ENCODE data around the gene ATP6V0D1.
"Not testable (repeated sequence)": the region's sequence is repeated elsewhere in the genome, so short reads cannot be mapped to it uniquely, and the experiment has no call there.

The ATP6V0D1 gene

GRCh38 chr16:67480833-67481560 lies at the start of gene ATP6V0D1:
ATP6V0D1 (minus strand) TSS chr16:67481157; CDS start chr16:67481086, 71 bp downstream.
- DNase-seq (ENCODE audit: low read depth) = peak; percentile 97

- peak; percentile 86 for DNase-seq (ENCODE audit: low read depth)
Measured at GRCh38 chr16:67530013-67530939, 49.3 kb upstream of the ATP6V0D1 start.

- no peak for DNase-seq (ENCODE audit: low read depth)
Measured at GRCh38 chr16:67529582-67530012, 48.6 kb upstream of the ATP6V0D1 start.

DNA sequence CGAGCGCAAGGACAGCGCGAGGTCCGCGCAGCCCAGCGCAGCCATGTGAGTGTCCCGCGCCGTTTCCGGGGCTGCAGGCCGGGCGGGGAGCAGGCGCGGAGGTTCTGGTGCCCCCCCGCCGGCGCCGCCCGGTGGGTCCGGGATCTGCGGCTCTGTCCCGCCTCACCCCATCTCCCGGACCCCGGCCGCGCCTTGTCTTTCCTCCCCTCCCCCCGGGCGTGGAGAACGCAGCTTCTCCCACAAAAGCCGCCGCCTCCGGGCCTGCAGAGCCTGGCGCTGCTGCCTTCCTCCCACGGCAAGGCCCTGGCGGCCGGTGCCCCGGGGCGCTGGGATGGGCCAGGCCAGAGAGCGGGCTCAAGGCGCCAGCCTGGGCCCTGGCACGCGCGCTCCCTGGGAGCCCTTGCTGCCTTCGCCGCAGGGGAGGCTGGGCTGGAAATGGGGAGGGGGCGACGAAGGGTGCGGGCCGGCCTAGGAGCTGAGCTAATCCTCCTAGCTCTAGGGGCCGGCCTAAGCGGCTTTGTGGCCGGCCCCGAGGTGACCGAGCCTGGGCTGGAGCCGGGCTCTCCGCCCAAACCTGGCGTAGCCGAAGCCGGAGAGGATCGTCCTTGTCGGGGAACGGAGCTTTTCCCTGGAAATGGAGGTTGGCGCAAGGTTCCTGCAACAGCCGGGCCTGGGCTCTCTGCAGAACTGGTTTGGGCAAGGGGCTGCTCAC lies 48.1 kb upstream of the ATP6V0D1 start:
- peak; percentile 57 for DNase-seq (ENCODE audit: low read depth)

DNA sequence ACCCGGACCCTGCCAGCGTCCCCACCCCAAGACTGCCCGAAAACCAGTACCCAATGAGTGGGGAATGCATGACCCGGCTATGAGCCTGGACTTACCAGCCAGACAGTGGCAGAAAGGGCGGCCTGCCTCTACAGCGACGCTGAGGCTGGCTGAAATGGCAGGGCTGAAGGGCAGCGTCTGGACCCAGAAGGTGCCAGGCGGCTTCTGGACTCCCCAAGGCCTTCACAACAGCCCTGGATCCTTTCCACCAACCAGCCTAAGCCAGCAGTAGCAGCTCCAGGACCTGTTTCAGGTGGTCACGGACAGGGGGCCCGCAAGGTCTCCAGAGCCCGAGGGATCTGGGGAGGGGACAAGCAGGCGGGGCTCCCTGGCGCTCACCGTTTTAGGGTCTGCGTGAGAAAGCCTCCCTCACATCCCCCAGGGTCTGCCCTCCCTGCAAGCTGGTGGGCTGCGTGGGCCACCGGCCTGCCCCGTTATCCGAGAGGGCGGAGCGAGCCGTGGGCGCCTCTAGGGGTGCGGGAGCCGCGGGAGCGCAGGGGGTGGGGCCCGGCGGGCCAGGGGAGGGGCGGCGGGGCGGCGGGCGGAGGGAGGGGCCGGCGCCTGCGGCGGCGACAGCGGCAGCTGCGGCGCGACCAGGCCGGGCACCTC lies 47.4 kb upstream of the ATP6V0D1 start, which contains the start of gene RIPOR1:
RIPOR1 (plus strand) TSS at position 608 of the 648 bp plus-strand sequence. CDS start 9,618 bp downstream, outside the sequence.
- DNase-seq (ENCODE audit: low read depth) = peak; percentile 59

GRCh38 chr16:67526149-67526791 lies 45.3 kb upstream of the ATP6V0D1 start:
- DNase-seq (ENCODE audit: low read depth) = no peak

DNA sequence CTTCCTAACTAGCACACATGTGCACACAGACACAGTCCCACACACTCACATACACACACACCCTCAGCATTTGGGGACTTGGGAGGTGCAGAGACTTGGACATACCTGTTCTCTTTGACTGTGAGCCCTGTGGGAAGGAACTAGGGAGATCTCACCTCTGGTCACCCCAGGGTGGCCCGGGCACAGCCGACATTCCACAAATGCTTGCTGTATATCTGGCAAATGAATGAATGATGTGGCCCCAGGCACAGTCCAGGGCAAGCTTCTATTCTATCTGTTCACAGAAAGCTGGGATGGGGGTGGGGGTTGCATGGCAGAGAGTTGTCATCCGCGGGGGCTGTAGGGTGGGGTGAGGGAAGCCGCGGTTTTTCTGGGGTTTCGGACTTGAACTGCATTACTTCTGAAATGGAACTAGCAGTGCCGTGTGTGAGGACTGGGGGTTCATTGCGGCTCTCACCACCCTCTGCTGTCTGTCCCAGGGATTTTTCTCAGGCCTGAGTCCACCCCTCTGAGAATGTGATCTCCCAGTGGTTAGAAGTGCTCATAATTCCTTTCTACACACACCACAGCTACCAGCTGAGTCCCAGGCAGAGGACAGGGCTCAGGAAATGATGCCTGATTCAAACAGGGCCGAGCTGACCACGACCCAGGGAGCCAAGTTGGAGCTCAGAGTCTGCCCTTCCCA lies 44.4 kb upstream of the ATP6V0D1 start:
- peak; percentile 65 for DNase-seq (ENCODE audit: low read depth)

- peak; percentile 96 for DNase-seq (ENCODE audit: low read depth)
Measured at GRCh38 chr16:67521095-67521804, 40.3 kb upstream of the ATP6V0D1 start.

GRCh38 chr16:67519242-67519641 lies 38.3 kb upstream of the ATP6V0D1 start:
- DNase-seq (ENCODE audit: low read depth) = no peak

DNA sequence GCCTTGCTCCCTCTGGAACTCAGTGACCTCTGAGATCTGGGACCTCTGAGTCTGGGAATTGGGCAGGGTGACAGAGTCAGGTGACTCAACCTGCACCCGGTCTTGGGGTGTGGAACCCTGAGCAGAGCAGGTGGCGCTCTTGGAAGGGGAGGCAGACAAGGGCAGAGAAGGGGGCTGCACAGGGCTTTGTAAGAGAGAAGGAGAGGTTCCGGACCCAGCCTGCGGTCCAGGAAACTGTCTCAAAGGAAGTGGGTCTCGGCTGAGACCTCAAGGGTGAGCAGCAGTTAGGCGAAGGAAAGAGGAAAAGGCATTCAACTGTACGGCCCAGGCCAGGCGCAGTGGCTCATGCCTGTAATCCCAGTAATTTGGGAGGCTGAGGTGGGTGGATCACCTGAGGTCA lies 37.7 kb upstream of the ATP6V0D1 start:
- no peak for DNase-seq (ENCODE audit: low read depth)

GRCh38 chr16:67517661-67518423 lies 36.9 kb upstream of the ATP6V0D1 start:
- DNase-seq (ENCODE audit: low read depth) = no peak

DNA sequence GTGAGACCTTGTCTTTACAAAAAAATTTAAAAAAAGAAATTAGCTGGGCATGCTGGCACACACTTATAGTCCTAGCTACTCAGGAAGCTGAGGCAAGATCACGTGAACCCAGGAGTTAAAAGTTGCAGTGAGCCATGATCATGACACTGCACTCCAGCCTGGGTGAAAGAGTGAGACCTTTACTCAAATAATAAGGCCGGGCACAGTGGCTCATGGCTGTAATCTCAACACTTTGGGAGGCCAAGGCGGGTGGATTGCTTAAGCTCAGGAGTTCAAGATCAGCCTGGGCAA lies 36.1 kb upstream of the ATP6V0D1 start:
- DNase-seq (ENCODE audit: low read depth) = no peak

DNA sequence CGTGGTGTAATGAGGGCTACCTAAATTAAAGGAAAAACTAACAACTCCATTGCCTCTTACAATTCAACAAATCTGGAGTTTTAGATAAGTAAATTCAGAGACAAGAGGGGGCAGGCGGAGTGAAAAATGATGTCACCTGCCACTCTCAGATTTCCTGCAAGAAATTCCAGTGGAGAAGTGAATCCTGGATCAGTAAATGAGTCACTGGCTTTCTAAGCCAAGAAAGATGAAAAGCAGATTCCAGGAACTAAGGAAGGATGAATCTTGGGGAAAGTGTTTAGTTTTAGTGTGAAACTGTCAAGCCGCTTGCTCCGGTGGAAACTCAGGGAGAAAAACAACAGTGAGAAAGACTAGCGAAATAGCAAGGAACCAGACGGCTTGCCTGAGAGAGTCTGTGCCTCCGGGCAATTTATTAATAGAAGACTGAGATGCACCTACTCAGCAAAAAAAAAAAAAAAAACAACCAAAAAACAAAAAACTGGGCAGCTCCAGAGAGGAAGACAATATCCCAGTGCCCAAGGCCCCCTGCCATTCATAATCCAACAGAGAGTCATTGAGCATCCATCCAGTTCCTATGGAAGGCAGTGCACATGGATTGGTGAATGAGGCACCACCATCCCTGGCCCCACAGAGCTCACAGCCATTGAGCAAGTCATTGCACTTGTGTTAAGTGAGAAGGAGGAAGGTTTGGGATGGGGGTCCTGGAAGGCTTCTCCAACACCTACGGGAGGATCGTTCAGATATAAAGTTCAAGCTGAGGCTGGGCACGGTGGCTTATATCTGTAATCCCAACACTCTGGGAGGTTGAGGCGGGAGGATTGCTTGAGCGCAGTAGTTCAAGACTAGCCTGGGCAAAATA lies 35.6 kb upstream of the ATP6V0D1 start:
- peak; percentile 84 for DNase-seq (ENCODE audit: low read depth)

DNA sequence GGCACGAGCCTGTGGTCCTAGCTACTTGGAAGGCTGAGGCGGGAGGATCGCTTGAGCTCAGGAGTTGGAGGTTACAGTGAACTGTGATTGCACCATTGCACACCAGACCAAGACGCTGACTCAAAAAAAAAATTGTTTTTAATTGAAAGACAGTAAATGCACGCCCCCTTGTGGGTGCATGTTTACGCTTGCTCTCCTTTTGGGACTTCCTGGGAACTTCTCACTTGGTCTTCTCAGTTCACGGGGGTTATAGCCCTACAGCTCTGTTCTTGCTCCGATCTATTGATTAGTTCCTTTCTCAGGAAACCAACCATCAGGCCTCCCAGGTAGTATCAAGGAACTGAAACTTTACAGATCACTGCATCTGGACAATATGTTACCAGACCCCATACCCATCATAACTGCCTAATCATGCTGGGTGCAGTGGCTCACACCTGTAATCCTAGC lies 33.4 kb upstream of the ATP6V0D1 start:
- peak; percentile 85 for DNase-seq (ENCODE audit: low read depth)

DNA sequence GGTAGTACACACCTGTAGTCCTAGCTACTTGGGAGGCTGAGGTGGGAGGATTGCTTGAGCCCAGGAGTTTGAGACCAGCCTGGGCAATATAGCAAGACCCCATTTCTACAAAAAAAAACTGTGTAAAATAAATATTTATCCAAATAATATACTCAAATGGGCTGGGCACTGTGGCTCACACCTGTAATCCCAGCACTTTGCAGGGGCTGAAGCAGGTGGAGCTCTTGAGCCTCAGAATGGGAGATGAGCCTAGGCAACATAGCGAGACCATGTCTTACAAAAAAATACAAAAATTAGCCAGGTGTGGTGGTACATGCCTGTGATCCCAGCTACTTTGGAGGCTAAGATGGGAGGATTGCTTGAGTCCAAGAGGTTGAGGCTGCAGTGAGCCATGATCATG lies 32.9 kb upstream of the ATP6V0D1 start:
- not testable (repeated sequence) for DNase-seq (ENCODE audit: low read depth)

- DNase-seq (ENCODE audit: low read depth) = no peak
Measured at GRCh38 chr16:67509016-67509415, 28.1 kb upstream of the ATP6V0D1 start.

DNA sequence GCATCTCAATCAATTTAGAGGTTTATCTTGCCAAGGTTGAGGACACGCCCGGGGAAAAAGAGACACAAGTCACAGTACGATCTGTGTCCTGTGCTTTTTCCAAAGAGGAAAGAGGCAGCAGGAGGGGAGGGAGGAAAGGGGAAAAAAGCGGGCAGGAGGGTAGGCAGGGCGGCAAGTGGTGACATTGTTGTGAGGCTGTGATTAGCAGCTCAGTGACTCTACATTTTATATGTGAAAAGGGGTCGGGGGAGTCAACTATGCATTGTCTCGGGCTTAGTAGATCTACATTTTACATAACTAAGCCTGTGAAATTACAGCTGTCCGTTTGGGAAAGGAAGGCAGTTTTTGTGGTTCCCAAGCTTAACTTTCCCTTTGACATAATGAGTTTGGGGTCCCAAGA lies 25.5 kb upstream of the ATP6V0D1 start:
- DNase-seq (ENCODE audit: low read depth) = no peak

All from EH (cell line).